GM21367 (cell line): Measurements from ENCODE around the gene MYL6B.

Source experiments
- ATAC-seq: cut with Tn5 transposase; IDR thresholded peaks from one replicate; pipeline ENCODE4 v1.9.1; 2021; ENCODE audit not compliant: unreplicated experiment

The MYL6B gene

DNA sequence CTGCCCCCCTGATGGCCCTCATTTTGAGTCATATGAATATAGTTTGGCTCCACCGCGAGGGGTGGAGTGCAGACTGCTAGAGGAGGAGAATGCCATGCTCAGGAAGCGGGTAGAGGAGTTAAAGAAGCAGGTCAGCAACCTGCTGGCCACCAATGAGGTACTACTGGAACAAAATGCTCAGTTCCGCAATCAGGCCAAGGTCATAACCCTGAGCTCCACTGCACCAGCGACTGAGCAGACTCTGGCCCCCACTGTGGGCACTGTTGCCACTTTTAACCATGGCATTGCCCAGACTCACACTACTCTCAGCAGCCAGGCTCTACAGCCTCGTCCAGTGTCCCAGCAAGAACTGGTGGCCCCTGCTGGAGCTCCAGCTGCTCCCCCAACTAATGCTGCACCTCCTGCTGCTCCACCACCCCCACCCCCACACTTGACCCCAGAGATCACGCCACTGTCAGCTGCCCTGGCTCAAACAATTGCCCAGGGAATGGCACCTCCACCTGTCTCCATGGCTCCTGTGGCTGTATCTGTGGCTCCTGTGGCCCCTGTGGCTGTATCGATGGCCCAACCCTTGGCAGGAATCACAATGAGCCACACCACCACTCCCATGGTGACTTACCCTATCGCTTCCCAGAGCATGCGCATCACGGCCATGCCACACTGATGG is 31.1 kb upstream of the MYL6B start:
- ATAC-seq, result no peak

DNA sequence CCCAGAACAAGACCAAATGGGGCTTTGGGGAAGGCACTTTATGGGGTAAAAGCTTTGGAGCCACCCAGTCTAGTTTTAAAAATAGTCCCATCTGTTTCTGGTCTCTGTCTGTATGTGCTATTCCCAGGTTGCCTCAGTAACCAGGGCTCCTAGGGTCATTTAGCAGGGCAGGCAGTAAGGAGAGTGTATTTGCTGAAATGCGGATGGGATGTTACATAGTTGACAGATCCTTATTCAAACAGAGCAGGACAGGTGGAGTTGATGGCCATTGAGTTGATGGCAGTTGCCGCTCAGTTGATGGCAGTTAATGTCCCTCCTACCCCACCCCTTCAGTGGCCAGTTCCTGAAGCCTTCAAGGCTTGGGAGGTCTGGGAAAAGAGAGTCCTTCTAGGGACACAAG is 29.8 kb upstream of the MYL6B start:
- ATAC-seq, result no peak

- ATAC-seq, result no peak
Observed at GRCh38 chr12:56124133-56124532, 28.3 kb upstream of the MYL6B start.

- no peak for ATAC-seq
Observed at GRCh38 chr12:56126732-56127239, 25.6 kb upstream of the MYL6B start.

GRCh38 chr12:56127485-56127887 is 24.9 kb upstream of the MYL6B start:
- no peak for ATAC-seq

- peak; percentile 84 for ATAC-seq
Observed at GRCh38 chr12:56127888-56128669, 24.3 kb upstream of the MYL6B start, which contains the start of gene ESYT1. ESYT1 (plus strand) TSS chr12:56128267; CDS start chr12:56128320, 53 bp downstream.

GRCh38 chr12:56128670-56129205 is 23.6 kb upstream of the MYL6B start:
- ATAC-seq, result peak; percentile 1

DNA sequence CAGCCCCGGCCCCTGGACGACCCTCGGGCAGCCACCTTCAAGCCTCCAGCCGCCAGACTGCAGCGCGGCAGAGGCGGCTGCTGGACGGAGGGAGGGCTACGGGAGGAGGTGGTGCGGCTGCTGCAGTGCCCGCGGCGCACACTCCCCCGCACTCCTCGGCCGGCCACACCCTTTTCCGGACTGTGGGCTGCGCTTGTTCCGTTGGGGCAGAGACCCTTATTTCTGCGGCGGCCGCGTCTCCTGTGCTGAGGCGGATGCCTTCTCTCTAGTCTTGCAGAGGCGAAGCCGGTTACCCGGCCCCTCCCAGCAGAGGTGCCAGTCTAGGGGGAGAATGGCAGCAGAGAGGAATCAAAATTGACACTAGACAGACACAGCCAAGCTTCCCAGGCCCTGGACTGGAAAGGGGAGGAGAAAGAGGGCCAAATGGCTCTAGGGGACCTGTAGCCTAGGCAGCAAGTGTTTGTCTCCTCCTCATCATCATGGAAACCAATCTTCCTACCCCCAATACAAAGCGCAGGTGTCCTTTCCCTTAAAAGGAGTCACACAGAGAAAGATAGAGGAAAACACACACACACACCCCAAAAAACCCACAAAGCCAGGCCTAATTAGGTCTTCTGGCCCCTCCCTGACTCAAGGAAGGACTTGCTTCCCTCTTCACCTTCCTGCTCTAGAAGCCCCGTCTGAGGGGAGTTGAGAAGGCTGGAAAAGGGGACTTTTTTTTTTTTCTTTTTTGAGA is 23.0 kb upstream of the MYL6B start:
- no peak for ATAC-seq

DNA sequence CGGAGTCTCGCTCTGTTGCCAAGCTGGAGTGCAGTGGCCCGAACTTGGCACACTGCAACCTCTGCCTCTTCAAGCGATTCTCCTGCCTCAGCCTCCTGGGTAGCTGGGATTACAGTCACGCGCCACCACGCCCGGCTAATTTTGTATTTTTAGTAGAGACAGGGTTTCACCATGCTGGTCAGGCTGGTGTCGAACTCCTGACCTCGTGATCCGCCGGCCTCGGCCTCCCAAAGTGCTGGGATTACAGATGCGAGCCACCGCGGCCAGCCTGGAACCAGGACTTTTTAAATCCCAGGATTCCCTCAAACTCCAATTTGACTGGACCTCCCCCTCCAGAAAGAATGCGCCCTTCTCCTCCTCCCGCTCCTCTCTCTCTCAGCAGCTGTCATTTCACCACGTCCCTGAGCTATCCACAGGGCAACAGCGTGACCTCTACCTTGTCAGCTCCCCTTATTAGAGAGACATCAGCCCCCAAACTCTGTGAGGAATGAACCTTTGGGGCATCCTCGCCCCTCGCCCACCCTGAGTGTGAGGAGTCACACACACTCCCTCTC is 22.4 kb upstream of the MYL6B start:
- ATAC-seq, result no peak

DNA sequence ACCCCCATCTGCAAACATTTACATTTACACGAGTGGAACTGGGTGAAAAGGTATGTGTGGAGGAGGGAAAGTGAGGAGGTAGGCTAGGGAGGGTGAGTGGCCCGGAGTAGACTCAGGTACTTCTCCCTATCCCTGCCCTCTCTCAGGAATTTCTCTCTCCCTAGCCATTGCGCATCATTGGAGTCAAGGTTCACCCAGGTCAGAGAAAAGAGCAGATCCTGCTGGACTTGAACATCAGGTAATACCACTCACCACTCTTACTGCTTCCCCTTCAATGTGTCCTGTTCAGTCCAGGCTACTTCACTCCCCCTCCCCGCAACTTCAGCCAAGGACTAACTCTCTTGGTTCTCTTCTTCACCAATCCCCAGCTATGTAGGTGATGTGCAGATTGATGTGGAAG is 21.5 kb upstream of the MYL6B start:
- ATAC-seq, result no peak

DNA sequence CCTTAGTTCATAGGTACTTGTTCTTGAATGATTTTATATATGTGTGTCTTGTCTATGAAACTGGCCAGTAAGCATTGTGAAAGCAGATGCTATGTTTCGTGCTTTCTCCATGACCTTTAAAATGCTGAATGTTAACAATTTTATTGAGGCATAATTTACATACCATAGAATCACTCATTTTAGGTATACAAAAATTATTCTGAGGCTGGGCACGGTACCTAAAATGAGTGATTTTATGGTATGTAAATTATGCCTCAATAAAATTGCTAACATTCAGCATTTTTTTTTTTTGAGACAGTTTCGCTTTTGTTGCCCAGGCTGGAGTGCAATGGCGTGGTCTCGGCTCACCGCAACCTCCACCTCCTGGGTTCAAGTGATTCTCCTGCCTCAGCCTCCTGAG is 17.5 kb upstream of the MYL6B start:
- no peak for ATAC-seq

DNA sequence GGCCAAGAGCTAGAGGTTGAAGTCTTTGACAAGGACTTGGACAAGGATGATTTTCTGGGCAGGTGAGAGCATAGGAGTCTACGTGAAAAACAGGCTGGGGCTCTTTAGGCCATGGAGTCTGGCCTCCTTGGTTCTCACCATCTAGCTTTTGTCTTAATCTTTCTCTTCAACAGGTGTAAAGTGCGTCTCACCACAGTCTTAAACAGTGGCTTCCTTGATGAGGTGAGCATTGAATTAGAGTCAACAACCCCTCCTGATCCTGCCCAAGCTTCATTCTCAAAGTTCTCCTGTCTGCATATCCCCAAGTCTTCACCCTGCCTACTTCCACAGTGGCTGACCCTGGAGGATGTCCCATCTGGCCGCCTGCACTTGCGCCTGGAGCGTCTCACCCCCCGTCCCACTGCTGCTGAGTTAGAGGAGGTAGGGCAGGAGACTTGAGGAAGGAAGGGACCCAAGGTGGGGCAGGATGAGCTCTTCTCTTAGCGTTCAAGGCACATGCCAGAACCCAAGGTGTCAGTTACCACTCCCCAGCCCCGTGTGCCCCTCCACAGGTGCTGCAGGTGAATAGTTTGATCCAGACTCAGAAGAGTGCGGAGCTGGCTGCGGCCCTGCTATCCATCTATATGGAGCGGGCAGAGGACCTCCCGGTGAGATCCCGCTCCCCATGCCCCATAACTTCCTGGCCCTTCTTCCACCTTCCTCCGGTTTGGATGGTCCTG is 14.4 kb upstream of the MYL6B start:
- ATAC-seq, result no peak

DNA sequence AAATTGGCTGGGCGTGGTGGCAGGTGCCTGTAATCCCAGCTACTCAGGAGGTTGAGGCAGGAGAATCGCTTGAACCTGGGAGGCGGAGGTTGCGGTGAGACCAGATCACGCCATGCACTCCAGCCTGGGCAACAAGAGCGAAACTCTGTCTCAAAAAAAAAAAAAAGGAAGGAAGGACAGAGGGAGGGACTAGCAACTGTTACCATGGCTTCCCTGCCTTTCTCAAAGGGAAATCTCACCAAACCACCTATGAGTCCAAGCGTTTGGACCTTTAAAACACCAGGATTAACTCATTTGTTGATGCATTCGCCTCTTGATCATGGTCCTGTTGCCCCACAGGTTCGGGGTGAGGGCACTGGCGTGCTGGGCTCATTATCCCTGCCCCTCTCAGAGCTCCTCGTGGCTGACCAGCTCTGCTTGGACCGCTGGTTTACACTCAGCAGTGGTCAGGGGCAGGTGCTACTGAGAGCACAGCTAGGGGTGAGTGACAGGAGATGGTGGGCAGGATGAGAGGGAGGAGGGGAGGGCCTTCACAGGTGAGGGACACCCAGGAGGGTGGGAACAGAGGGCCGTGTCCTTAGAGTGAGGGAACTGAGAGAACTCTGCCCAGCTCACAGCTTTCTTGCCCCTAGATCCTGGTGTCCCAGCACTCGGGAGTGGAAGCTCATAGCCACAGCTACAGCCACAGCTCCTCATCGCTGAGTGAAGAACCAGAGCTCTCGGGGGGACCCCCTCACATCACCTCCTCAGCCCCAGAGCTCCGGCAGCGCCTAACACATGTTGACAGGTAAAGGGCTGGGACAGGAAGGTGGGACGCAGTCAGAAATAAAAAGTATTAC is 10.2 kb upstream of the MYL6B start:
- no peak for ATAC-seq

DNA sequence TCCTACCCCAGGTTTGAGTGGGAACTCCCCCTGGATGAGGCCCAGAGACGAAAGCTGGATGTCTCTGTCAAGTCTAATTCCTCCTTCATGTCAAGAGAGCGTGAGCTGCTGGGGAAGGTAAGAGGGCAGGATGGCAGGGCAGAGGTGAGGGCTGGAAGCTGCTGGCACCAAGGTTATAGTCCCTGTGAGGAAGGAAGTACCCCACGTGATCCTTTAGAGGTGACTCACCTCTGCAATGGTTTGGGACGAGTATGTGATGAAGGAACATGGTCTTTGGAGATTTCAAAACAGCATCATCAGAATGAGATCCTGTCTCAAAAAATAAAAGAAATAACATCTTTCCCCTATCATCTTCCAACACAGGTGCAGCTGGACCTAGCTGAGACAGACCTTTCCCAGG is 9.2 kb upstream of the MYL6B start:
- no peak for ATAC-seq

- ATAC-seq, result no peak
Observed at GRCh38 chr12:56143870-56144269, 8.5 kb upstream of the MYL6B start.

DNA sequence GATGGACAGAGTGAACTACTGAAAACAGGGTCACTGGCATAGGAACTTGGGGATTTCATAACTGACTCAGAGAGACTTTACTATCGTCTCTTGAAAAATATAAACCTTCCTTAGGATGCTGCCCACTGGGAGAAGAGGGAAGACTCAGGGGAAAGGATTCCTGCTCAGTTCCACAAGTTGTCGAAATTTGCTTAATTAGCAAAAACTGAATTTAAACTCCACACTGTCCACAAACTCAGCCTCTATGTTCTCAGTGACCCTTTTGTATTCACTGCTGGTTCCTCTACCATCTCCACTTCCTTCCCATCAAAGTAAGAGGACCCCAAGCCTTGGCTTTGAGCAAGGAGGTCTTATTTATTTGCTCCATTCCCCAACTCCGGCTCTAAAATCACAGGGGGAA is 7.2 kb upstream of the MYL6B start:
- no peak for ATAC-seq

- ATAC-seq, result no peak
Observed at GRCh38 chr12:56146492-56147460, 5.6 kb upstream of the MYL6B start.

- ATAC-seq, result no peak
Observed at GRCh38 chr12:56150563-56150962, 1.8 kb upstream of the MYL6B start.
